ENCODE measurements around the gene CUEDC1. TPM values are rescaled to one million over a fixed set of nuclear protein-coding genes. Genes with fewer than 3 reads are reported as not detected.
A peak's percentile ranks its signal among the peaks of the same experiment; 100 is the strongest.

The CUEDC1 gene
- total and polyA plus RNA-seq, 2 of the 13 experiments (the other 11 are each of a cell fraction or from before 2014, with no cell fraction given): 7.4 to 12.9 TPM

DNA sequence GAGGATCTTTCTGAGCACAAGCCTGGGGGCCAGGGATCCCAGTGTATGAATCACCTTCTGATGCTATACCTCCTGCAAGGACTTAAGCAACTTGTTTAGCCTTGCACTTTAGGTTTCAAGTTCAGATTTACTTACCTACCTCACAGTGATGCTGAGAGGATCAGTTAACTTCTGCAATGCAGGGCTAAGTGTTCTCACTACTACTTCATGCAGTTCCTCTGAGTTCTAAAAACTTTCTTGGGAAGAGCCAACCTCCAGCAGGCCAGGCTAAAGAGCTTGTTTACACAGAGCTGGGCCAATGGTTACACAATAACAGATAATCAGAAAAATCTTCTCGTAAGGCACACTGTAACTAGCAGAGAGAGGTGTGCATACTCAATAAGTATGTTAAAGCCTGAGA, 19.8 kb upstream of the CUEDC1 start (continued):
- TF ChIP-seq SOX6 (IDR thresholded peaks at IDR 0.05) (no peak), SOX6 (CRISPR knock-in tag; IDR thresholded peaks at IDR 0.05) (peak; percentile 46; the same call in 1 of the 2 replicates), ZNF644 (CRISPR knock-in tag; IDR thresholded peaks at IDR 0.05; ENCODE audit: low read depth) (0 out of 2 replicates have a peak, but pooled peaks have one; percentile 20), ERF (CRISPR knock-in tag; IDR thresholded peaks at IDR 0.05) (0 out of 2 replicates have a peak, but pooled peaks have one; percentile 53), HNF4A (CRISPR knock-in tag; IDR thresholded peaks at IDR 0.05) (peak; percentile 67), ZFX (CRISPR knock-in tag; IDR thresholded peaks at IDR 0.05; ENCODE audit: low read depth) (peak; percentile 52; the same call in 1 of the 2 replicates), ZNF547 (CRISPR knock-in tag; IDR thresholded peaks at IDR 0.05) (0 out of 2 replicates have a peak, but pooled peaks have one; percentile 46), GATAD2A (CRISPR knock-in tag; IDR thresholded peaks at IDR 0.05) (peak; percentile 92), ZNF614 (CRISPR knock-in tag; IDR thresholded peaks at IDR 0.05; ENCODE audit: borderline replicate concordance) (peak; percentile 62; the same call in 1 of the 2 replicates), FOSL2 (CRISPR knock-in tag; IDR thresholded peaks at IDR 0.05) (peak; percentile 65), CBX5 (CRISPR knock-in tag; IDR thresholded peaks at IDR 0.05; ENCODE audit: borderline replicate concordance) (0 out of 2 replicates have a peak, but pooled peaks have one; percentile 59), SOX13 (IDR thresholded peaks at IDR 0.05) (no peak), SOX13 (CRISPR knock-in tag; conservative IDR thresholded peaks at IDR 0.05 in 1 of 2, IDR thresholded peaks at IDR 0.05 in 1 of 2) (peak in 1 of 2 experiments; percentile 52; a peak in 1 of 4 replicates), FOXO1 (CRISPR knock-in tag; IDR thresholded peaks at IDR 0.05) (peak; percentile 81), AGO2 (optimal IDR thresholded peaks at IDR 0.05; ENCODE audit: low read depth, low read length) (no peak), ZNF136 (CRISPR knock-in tag; IDR thresholded peaks at IDR 0.05; ENCODE audit: low read depth) (0 out of 2 replicates have a peak, but pooled peaks have one; percentile 18), NCOA2 (CRISPR knock-in tag; IDR thresholded peaks at IDR 0.05) (peak; percentile 66), ZMYM4 (CRISPR knock-in tag; IDR thresholded peaks at IDR 0.05) (peak; percentile 22; the same call in 1 of the 2 replicates), EP300 (IDR thresholded peaks at IDR 0.05; ENCODE audit: low read depth in 2 of 2, low read length in 2 of 2) (peak; percentile 28 to 29; a peak in 2 of 4 replicates), EP300 (CRISPR knock-in tag; IDR thresholded peaks at IDR 0.05; ENCODE audit: borderline replicate concordance) (no peak), KAT8 (CRISPR knock-in tag; IDR thresholded peaks at IDR 0.05) (peak; percentile 36; the same call in 1 of the 2 replicates), SP5 (CRISPR knock-in tag; IDR thresholded peaks at IDR 0.05; ENCODE audit: borderline replicate concordance, low read depth) (0 out of 2 replicates have a peak, but pooled peaks have one; percentile 18)
- TF ChIP-seq, protein P1, sequence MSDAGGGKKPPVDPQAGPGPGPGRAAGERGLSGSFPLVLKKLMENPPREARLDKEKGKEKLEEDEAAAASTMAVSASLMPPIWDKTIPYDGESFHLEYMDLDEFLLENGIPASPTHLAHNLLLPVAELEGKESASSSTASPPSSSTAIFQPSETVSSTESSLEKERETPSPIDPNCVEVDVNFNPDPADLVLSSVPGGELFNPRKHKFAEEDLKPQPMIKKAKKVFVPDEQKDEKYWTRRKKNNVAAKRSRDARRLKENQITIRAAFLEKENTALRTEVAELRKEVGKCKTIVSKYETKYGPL (CRISPR knock-in tag; IDR thresholded peaks at IDR 0.05): peak; percentile 81; the same call in 1 of the 2 replicates
- TF ChIP-seq, protein P2, sequence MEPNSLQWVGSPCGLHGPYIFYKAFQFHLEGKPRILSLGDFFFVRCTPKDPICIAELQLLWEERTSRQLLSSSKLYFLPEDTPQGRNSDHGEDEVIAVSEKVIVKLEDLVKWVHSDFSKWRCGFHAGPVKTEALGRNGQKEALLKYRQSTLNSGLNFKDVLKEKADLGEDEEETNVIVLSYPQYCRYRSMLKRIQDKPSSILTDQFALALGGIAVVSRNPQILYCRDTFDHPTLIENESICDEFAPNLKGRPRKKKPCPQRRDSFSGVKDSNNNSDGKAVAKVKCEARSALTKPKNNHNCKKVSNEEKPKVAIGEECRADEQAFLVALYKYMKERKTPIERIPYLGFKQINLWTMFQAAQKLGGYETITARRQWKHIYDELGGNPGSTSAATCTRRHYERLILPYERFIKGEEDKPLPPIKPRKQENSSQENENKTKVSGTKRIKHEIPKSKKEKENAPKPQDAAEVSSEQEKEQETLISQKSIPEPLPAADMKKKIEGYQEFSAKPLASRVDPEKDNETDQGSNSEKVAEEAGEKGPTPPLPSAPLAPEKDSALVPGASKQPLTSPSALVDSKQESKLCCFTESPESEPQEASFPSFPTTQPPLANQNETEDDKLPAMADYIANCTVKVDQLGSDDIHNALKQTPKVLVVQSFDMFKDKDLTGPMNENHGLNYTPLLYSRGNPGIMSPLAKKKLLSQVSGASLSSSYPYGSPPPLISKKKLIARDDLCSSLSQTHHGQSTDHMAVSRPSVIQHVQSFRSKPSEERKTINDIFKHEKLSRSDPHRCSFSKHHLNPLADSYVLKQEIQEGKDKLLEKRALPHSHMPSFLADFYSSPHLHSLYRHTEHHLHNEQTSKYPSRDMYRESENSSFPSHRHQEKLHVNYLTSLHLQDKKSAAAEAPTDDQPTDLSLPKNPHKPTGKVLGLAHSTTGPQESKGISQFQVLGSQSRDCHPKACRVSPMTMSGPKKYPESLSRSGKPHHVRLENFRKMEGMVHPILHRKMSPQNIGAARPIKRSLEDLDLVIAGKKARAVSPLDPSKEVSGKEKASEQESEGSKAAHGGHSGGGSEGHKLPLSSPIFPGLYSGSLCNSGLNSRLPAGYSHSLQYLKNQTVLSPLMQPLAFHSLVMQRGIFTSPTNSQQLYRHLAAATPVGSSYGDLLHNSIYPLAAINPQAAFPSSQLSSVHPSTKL (CRISPR knock-in tag; IDR thresholded peaks at IDR 0.05): peak; percentile 77
- TF ChIP-seq, protein P3, sequence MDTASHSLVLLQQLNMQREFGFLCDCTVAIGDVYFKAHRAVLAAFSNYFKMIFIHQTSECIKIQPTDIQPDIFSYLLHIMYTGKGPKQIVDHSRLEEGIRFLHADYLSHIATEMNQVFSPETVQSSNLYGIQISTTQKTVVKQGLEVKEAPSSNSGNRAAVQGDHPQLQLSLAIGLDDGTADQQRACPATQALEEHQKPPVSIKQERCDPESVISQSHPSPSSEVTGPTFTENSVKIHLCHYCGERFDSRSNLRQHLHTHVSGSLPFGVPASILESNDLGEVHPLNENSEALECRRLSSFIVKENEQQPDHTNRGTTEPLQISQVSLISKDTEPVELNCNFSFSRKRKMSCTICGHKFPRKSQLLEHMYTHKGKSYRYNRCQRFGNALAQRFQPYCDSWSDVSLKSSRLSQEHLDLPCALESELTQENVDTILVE (CRISPR knock-in tag; IDR thresholded peaks at IDR 0.05): 0 out of 2 replicates have a peak, but pooled peaks have one; percentile 46

Data from HepG2 (cell line).